Measurements from ENCODE around the gene ATP6V0E1. TPM values are rescaled to one million over a fixed set of nuclear protein-coding genes. Genes with fewer than 3 reads are reported as not detected.
A peak's percentile ranks its signal among the peaks of the same experiment; 100 is the strongest.

ATP6V0E1 gene
- total RNA-seq, 2 donors from 2014 or later, result 171 to 232 TPM

DNA sequence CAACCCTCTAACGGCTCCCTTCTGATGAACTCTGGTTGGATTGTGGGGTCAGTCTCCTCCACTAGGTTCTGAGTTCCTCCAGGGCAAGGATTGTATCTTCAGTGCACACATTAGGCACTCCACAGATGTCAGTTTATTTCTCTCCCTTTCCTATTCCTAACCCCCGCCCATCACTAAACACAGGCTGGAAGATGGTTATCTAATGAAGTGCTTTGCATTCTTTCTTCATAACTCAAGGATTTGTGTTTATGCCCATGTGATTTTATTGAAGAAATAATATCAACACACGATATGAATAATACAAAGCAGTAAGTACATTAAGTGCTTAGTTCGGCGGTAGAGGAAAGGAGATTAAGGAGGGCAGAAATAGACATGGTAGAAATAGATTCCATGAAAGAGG is 68.2 kb downstream of the ATP6V0E1 start:
- WGBS, result 35% methylated on average over 5 of the region's 5 CpGs
- no peaks in the 10 kb centered on the region for H3K9me3 ChIP-seq
- no peak for DNase-seq (ENCODE audit: low spot score)
- no peak overlapping the region for H3K4me3 ChIP-seq
- H3K27me3 ChIP-seq (replicated peaks; ENCODE audit: insufficient read depth), result no peaks in the 10 kb centered on the region
- no peaks in the 10 kb centered on the region for H3K4me1 ChIP-seq (replicated peaks)
- H3K36me3 ChIP-seq, result no peaks in the 10 kb centered on the region
- intact Hi-C loops (cut with DNase I), result no loop called here
- TF ChIP-seq POLR2AphosphoS5 (IDR thresholded peaks at IDR 0.05), result no peak
- TF ChIP-seq POLR2A (IDR thresholded peaks at IDR 0.05), result no peak
- TF ChIP-seq, protein P1, sequence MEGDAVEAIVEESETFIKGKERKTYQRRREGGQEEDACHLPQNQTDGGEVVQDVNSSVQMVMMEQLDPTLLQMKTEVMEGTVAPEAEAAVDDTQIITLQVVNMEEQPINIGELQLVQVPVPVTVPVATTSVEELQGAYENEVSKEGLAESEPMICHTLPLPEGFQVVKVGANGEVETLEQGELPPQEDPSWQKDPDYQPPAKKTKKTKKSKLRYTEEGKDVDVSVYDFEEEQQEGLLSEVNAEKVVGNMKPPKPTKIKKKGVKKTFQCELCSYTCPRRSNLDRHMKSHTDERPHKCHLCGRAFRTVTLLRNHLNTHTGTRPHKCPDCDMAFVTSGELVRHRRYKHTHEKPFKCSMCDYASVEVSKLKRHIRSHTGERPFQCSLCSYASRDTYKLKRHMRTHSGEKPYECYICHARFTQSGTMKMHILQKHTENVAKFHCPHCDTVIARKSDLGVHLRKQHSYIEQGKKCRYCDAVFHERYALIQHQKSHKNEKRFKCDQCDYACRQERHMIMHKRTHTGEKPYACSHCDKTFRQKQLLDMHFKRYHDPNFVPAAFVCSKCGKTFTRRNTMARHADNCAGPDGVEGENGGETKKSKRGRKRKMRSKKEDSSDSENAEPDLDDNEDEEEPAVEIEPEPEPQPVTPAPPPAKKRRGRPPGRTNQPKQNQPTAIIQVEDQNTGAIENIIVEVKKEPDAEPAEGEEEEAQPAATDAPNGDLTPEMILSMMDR (IDR thresholded peaks at IDR 0.05), result no peak
- H3K27ac ChIP-seq, result no peak overlapping the region

DNA sequence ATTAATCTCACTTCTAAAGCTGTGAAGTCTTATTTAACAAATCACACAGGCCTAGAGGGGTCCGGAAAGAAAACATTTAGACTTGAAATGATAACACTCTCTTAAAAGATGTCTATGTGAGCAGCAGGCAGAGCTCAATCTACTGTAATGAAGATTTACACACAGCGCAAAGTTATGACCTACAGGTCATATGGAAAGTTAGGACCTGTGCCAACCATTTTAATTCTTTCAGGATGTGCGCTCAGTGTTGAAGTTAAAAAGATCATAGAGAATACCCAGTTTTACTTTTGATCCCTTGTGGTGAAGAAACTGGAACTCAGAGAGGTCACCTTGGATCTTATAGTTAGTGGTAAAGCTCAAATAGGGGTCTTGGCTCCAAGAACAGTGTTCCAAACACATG is 69.5 kb downstream of the ATP6V0E1 start:
- no peak for DNase-seq (ENCODE audit: low spot score)
- no peak for TF ChIP-seq POLR2AphosphoS5 (IDR thresholded peaks at IDR 0.05)
- TF ChIP-seq, protein P1 (IDR thresholded peaks at IDR 0.05), result no peak
- no peak for TF ChIP-seq POLR2A (IDR thresholded peaks at IDR 0.05)
- Histone ChIP-seq H3K27ac (no peak overlapping the region), H3K36me3 (no peaks in the 10 kb centered on the region), H3K4me1 (replicated peaks) (no peaks in the 10 kb centered on the region), H3K27me3 (replicated peaks; ENCODE audit: insufficient read depth) (no peaks in the 10 kb centered on the region), H3K4me3 (no peak overlapping the region), H3K9me3 (no peaks in the 10 kb centered on the region)
- intact Hi-C loops (cut with DNase I), result no loop called here
- 80% methylated on average over 3 of the region's 3 CpGs for WGBS

DNA sequence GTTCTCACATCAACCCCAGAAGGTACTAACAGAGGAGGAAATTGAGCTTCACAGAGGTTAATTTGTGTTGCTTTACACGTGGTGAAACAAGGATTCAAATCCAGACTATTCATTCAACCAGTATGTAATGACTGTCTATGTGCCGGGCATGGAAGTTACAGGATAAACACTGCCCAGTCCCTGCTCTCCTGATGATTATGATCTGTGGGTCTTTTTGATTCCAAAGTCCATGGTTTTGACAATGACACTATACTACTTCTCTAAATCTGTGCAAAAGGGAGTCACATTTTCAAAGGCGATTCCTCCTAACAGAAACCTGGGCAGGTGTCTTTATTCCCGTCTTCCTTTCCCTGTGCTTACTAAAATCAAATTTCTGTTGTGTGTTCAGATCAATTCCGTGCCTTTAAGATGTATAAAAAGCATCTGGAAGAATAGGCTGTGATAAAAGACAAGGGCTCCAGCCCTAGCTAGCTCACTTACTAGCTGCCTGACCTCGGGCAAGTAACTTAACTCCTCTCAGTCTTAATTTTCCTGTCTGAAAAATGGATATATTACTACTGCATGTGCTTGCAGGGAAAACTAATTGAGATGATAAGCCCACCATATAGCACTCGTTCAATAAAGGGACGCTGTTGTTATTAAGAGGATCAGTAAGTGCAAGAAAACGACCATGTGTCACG is 71.6 kb downstream of the ATP6V0E1 start:
- Histone ChIP-seq H3K4me1 (replicated peaks) (no peaks in the 10 kb centered on the region), H3K27me3 (replicated peaks; ENCODE audit: insufficient read depth) (no peaks in the 10 kb centered on the region), H3K27ac (peak overlapping the region in 1 of 2 donors; percentile 100), H3K4me3 (peak overlapping the region in 1 of 2 donors; percentile 97), H3K36me3 (no peaks in the 10 kb centered on the region), H3K9me3 (no peaks in the 10 kb centered on the region)
- 23% methylated on average over 10 of the region's 10 CpGs for WGBS
- TF ChIP-seq, protein P1 (IDR thresholded peaks at IDR 0.05), result no peak
- TF ChIP-seq POLR2AphosphoS5 (IDR thresholded peaks at IDR 0.05) (no peak), POLR2A (IDR thresholded peaks at IDR 0.05) (no peak)
- intact Hi-C loops (cut with DNase I), result loop anchor here (5.0 kb wide), 1 partner anchor 38 kb away; no protein-coding TSS in a partner anchor
- no peak for DNase-seq (ENCODE audit: low spot score)

DNA sequence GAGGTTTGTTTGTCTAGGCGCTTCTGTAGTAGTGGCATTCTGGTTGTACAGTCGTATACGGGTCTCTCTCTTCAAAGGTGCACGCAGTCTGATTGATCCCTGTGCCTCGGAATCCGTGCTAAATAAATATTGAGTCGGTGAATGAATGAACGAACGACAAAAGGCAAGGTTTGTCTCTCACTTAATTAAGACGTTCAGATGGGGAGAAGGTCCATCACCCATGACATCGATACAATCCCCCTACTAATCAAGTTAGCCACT is 72.1 kb downstream of the ATP6V0E1 start:
- TF ChIP-seq, protein P1 (IDR thresholded peaks at IDR 0.05), result no peak
- TF ChIP-seq POLR2AphosphoS5 (IDR thresholded peaks at IDR 0.05) (no peak), POLR2A (IDR thresholded peaks at IDR 0.05) (no peak)
- Histone ChIP-seq H3K4me1 (replicated peaks) (no peaks in the 10 kb centered on the region), H3K4me3 (peak overlapping the region; percentile 81 to 97), H3K27me3 (replicated peaks; ENCODE audit: insufficient read depth) (no peaks in the 10 kb centered on the region), H3K9me3 (no peaks in the 10 kb centered on the region), H3K36me3 (no peaks in the 10 kb centered on the region), H3K27ac (peak overlapping the region; percentile 98 to 100)
- WGBS, result under 1% methylated on average over 11 of the region's 11 CpGs
- intact Hi-C loops (cut with DNase I), result loop anchor here (5.0 kb wide), 1 partner anchor 38 kb away; no protein-coding TSS in a partner anchor
- no peak for DNase-seq (ENCODE audit: low spot score)

All from prostate gland (tissue), 2 donors.